HG03045 (cell line): ENCODE measurements around the gene HMGN4.
A peak's percentile ranks its signal among the peaks of the same experiment; 100 is the strongest.

ENCODE experiments used
- ATAC-seq: cut with Tn5 transposase; IDR thresholded peaks from one replicate; pipeline ENCODE4 v1.9.1; 2021; ENCODE audit warnings: mild to moderate bottlenecking, moderate library complexity; ENCODE audit not compliant: unreplicated experiment

HMGN4 gene

DNA sequence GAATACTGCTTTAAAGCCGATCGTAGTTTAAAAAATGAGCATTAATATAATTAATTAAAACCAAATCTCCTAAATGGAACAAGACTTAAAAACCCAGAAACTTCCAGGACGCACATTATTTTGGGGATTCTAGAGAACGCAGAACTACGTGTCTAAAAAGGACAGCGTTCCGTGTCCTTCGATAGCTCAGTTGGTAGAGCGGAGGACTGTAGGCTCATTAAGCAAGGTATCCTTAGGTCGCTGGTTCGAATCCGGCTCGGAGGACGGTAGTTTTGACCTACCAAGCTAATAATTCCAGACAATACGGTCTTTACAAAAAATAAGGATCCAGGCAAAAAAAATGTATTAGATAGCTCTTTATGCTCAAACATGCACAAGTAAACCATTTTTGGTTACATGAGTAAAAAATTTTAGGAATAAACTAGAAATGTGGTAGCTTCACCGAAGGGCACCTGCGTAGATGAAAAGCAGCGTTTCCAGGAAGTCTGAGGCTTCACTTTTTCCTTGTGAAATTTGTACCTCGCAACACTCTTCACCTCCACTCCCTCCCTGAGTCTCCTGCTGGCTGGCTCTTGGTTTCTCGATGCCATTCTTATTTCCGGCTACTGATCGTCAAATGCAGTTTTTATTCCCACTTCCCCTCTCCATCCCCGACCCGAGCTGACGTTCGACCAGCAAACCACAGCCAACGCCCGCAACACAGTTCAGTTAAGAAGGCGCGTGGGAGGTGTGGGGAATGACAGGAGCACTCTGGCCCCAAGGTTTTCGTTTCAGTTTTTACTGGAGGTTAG, 39.0 kb downstream of the HMGN4 start:
- no peak for ATAC-seq

DNA sequence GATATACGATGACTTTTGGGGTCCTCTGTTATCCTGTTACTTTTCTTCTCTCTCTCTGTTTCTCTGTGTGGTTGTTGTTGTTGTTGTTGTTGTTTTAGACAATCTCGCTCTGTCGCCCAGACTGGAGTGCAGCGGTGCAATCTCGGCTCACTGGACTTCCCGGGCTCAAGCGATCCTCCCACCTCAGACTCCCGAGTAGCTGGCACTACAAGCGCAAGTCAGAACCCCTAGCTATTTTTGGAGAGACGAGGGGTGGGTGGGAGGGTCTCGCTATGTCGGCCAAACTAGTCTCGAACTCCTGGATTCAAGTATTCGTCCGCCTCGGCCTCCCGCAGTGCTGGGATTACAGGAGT, 39.5 kb downstream of the HMGN4 start:
- ATAC-seq: no peak

DNA sequence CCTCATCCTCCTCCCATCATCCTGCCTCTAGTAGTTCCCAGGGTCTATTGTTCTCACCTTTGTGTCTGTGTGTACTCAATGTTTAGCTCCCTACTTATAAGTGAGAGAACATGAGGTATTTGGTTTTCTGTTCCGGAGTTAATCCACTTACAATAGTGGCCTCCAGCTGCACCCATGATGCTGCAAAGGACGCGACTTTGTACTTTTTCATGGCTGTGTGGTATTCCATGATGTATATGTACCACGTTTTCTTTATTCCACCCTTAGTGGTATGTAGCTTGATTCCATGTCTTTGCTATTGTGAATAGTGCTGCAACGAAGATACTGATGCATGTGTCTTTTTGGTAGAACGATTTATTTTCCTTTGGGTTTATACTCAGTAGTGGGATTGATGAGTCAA, 40.1 kb downstream of the HMGN4 start:
- no peak for ATAC-seq

DNA sequence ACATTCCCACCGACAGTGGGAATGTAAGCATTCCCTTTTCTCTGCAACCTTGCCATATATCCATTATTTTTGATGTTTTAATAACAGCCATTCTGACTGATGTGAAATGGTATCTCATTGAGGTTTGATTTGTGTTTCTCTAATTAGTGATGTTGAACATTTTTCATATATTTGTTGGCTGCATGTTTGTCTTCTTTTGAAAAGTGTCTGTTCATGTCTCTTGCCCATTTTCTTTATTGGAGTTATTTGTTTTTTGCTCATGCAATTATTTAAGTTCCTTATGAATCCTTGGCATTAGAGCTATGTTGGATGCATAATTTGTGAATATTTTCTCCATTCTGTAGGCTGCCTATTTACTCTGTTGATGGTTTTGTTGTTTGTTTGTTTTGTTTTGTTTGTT, 40.6 kb downstream of the HMGN4 start:
- ATAC-seq: no peak

DNA sequence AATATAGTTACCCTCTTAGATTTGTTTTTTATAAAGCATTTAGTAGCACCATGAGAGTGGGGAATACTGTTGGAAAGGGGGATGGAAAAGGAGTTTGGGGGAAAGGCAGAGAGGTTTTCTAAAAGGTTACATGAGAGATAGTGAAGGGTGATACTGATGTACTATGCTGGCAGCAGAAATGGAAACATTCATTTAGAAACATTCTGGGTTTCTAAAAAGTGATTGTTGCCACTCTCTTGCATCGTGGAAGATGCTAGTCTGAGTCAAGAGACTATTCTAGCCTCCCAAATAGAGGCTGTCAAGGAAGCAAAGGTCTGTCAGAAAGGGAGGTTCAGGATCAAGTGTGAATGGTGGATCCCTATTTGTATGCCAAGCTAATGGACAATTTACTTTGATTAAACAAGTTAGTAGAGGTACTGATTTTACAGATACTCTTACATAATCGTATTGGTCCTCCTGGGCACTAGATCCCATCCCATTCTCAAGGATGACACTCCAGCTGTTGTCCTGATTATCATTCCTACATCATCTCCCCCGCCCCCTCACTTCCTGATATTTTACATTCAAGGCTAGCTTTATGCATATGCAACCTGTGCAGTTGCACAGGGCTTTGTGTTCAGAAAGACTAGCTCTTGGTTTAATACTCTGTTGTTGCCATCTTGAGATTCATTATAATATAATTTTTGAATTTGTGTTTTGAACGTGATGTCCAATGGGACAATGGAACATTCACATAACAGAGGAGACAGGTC, 43.2 kb downstream of the HMGN4 start:
- no peak for ATAC-seq

DNA sequence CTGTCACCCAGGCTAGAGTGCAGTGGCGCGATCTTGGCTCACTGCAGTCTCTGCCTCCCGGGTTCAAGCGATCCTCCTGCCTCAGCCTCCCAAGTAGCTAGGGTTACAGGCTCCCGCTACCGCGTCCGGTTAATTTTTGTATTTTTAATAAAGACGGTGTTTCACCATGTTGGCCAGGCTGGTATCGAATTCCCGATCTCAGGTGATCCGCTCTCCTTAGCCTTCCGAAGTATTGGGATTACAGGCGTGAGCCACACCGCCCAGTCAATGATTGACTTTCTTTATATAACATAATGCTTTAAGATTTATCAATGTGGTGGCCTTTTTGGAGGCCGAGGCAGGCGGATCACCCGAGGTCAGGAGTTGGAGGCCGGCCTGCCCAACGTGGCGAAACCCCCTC, 50.8 kb downstream of the HMGN4 start:
- ATAC-seq: no peak

DNA sequence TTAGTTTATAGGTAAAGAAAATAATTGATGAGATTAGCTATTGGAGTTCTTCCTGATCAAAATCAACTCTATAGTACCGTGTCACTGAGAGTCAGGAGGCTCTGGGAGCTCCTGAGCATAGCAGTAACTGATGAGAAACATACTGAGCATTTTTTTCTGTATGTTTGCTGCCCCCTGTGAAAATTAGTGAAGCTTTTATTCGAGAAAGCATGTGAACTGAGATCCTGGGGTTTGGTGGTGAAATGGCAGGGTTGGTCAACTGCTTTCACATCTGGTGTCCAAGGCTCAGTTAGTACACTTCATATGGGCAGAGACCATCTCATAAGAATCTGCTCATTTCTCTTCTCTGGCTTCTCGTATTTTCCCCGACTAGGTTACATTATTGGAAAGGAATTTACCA, 54.5 kb downstream of the HMGN4 start:
- ATAC-seq: no peak

DNA sequence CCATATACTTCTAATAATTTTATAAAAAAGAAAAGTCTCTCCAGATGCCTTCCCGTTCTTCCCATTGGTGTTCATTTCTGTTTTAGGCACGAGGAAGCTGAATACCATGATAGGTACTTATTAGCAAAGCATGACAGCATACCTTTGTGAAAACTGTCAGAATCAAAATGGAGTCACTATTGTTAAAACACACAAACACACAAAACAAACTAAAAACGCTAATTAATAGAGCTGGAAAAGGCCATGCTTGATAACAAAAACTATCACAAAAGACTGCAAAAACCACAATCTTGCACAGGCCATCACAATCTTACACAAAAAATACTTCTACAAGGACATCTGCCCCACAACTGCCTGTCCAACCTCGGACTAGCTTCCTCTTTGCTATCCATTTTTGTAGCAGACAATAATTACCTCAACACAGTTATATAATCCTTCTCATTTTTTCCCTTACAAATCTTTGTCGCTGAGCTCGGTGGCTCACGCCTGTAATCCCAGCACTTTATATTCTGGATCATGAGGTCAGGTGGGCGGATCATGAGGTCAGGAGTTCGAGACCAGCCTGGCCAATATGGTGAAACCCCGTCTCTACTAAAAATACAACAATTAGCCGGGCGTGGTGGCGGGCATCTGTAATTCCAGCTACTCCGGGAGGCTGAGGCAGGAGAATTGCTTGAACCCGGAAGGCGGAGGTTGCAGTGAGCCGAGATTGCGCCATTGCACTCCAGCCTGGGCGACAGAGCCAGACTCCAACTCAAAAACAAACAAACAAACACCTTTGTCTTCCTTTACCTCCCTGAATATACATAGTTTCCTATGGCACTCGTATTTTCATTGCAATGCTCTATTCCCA, 55.3 kb downstream of the HMGN4 start:
- no peak for ATAC-seq

DNA sequence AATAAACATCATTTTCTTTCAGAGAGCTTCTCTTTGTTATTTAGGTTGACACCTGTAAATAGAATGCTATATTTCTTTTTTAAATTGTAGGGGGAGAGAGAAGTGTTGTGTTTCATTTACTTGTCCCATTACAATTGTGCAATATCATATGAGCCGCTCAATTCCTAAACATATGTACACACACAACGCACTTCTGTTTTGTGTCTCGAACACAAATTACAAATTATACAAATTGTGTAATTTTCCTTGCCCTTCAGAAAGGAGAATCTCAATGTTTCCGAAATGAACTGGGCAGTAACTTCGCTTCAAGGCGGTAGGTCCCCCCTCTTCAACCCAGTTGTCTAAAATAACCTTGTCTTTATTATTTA, 55.9 kb downstream of the HMGN4 start:
- ATAC-seq: no peak

DNA sequence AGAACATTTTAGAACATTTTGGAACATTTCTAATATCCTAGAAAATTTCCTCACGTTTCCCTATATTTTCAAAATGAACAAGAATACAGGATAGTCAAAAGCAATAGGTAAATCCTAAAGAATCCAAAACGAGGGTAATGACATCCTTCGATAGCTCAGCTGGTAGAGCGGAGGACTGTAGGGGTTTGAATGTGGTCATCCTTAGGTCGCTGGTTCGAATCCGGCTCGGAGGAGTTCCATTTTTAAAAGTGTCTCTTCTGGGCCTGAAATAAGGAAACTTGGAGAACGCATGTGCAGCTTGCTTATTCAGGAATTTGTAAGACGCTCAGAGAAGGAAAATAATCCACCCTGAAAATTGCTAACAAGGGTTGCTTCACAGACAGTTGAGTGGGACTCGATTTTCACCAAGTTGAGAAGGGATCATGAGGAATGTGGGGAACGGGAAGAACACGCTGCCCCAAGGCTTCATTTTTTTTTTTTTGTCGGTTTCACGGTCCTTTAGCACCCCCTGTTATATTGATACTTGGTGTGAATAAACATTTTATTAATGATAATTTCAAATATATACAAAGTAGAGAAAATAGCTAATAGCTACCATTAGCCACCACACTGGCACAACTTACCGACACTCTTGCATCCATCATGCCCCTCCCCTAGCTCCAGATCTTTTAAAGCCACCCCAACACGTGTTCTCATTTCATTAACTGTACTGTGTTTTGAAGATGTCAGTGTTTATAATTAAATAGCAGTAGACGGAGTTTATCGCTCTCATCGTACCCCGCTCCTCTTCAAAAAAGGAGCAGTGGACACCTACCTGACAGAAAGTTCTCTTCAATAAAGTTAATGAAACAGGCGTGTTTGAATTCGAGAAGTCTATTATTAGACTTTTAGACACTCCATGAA, 56.8 kb downstream of the HMGN4 start:
- ATAC-seq: no peak

DNA sequence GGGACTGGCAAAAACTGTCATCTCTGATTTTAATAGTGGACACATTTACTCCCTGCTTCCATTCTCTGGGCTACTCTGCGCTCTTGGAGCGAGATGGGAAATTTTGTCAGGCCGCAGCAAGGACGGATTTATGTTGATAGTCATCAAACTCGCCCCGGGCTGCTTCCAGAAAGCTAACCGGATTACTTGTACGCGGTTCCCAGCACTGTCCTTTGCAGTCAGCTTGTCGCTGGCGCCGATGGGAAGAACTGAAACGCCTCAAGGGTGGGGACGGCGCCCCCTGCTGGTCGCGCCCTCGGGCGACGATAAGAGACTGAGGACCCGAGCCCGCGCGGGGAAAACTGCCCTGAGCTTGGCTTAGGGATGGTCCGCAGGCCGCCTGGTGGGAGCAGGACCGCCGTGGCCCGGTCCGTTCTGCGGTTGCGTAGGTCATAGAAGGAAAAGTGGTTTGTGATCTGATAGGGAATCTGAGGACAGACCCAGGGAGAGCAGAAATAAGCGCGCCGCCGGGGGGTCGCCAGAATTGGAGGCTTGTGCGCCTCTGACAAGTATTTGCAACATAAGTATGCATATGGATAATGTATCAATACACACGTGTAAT, 57.6 kb downstream of the HMGN4 start:
- ATAC-seq: peak; percentile 63
